MV-4-11 (cell line): Measurements from ENCODE around the gene DFFB.
A peak's percentile ranks its signal among the peaks of the same experiment; 100 is the strongest.

Source experiments
- DNase-seq: peaks from one replicate; lab custom pipeline; 2025; lab: John Stamatoyannopoulos, UW

Gene DFFB

GRCh38 chr1:3831689-3832088, 25.6 kb upstream of the DFFB start:
- DNase-seq: no peak

GRCh38 chr1:3834701-3835100, 22.6 kb upstream of the DFFB start:
- no peak for DNase-seq

- DNase-seq: no peak
These were observed 20.9 kb upstream of the DFFB start for GRCh38 chr1:3836421-3836820.

- peak; percentile 41 for DNase-seq
These were observed 20.1 kb upstream of the DFFB start for GRCh38 chr1:3837200-3837599.

- DNase-seq: no peak
These were observed 19.6 kb upstream of the DFFB start for GRCh38 chr1:3837685-3838084.

GRCh38 chr1:3838788-3839187, 18.5 kb upstream of the DFFB start:
- no peak for DNase-seq

- DNase-seq: no peak
These were observed 15.8 kb upstream of the DFFB start for GRCh38 chr1:3841491-3841890.

- peak; percentile 83 for DNase-seq
These were observed 14.4 kb upstream of the DFFB start for GRCh38 chr1:3842912-3843311.

GRCh38 chr1:3846541-3846940, 10.7 kb upstream of the DFFB start:
- no peak for DNase-seq

- DNase-seq: no peak
These were observed 10.2 kb upstream of the DFFB start for GRCh38 chr1:3847081-3847480.

- no peak for DNase-seq
These were observed 6.4 kb upstream of the DFFB start for GRCh38 chr1:3850857-3851256.

GRCh38 chr1:3851292-3851691, 6.0 kb upstream of the DFFB start:
- DNase-seq: no peak

- no peak for DNase-seq
These were observed 5.2 kb upstream of the DFFB start for GRCh38 chr1:3852091-3852490.

GRCh38 chr1:3852711-3853485, 4.4 kb upstream of the DFFB start:
- no peak for DNase-seq

GRCh38 chr1:3857791-3858129, 484 bp downstream of the DFFB start:
- no peak for DNase-seq

- DNase-seq: peak; percentile 33
These were observed 1.1 kb downstream of the DFFB start for GRCh38 chr1:3858231-3858981.

- no peak for DNase-seq
These were observed 6.1 kb downstream of the DFFB start for GRCh38 chr1:3863231-3863935.

- DNase-seq: no peak
These were observed 7.6 kb downstream of the DFFB start for GRCh38 chr1:3864884-3865283.

- DNase-seq: no peak
These were observed 8.4 kb downstream of the DFFB start for GRCh38 chr1:3865606-3866160.

- no peak for DNase-seq
These were observed 11.3 kb downstream of the DFFB start for GRCh38 chr1:3868464-3869006.

GRCh38 chr1:3869751-3870301, 12.6 kb downstream of the DFFB start:
- DNase-seq: no peak

GRCh38 chr1:3871451-3871805, 14.2 kb downstream of the DFFB start:
- no peak for DNase-seq
